HPDE6-E6E7 (cell line): ENCODE results near the gene PGPEP1.
"Not testable (repeated sequence)": the region's sequence is repeated elsewhere in the genome, so short reads cannot be mapped to it uniquely, and the experiment has no call there.

Experiments
- DNase-seq: peaks from one replicate; pipeline ENCODE4 v3.0.0; 2011; ENCODE audit warnings: missing footprints; ENCODE audit errors: extremely low spot score

The PGPEP1 gene

DNA sequence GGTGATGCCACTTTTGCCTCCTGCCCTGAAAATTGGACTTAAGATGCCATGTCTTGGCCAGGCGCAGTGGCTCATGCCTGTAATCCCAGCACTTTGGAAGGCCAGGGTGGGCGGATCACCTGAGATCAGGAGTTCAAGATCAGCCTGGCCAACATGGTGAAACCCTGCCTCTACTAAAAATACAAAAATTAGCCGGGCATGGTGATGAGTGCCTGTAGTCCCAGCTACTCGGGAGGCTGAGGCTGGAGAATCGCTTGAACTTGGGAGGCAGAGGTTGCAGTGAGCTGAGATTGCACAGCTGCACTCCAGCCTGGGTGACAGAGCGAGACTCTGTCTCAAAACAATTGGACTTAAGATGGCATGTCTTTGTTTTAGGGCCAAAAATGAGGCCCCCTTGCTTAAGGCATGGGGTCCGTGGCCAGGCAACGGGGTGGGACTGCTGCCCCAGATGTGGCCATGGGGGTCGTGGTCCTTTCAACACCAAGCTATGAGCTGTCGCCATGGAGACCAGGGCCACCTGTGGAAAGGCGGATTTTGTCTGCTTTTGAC is 24.0 kb downstream of the PGPEP1 start:
- not testable (repeated sequence) for DNase-seq

DNA sequence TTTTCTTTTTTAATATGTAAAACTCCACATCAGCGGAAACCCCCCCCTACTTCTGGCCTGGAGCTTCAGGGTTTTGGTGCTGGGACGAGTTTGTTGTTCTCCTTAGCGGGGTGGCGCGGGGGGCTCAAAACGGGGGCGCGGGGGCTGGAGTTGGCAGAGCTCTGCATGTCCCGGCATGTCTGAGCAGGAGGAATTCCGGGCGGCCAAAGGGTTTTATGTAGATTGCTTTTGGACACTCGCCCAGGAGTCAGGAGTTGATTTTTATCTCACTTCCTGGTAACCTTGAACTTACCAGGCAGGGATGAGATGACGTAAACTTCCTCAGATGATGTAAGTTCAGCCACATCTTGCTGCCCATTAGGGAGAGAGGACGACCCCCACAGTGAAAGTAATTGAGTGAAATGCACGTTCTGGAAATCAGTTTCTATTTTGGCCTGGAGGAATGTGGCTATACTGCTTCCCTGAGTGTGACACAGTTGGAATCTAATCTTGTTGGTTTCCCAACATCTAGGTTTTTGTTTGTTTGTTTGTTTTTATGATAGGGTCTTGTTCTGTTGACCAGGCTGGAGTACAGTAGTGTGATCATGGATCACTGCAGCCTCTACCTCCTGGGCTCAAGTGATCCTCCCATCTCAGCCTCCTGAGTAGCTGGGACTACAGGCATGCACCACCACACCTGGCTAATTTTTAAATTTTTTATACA is 24.6 kb downstream of the PGPEP1 start:
- DNase-seq: peak; percentile 88

- peak; percentile 74 for DNase-seq
These were observed 25.6 kb downstream of the PGPEP1 start for GRCh38 chr19:18366021-18366435.

DNA sequence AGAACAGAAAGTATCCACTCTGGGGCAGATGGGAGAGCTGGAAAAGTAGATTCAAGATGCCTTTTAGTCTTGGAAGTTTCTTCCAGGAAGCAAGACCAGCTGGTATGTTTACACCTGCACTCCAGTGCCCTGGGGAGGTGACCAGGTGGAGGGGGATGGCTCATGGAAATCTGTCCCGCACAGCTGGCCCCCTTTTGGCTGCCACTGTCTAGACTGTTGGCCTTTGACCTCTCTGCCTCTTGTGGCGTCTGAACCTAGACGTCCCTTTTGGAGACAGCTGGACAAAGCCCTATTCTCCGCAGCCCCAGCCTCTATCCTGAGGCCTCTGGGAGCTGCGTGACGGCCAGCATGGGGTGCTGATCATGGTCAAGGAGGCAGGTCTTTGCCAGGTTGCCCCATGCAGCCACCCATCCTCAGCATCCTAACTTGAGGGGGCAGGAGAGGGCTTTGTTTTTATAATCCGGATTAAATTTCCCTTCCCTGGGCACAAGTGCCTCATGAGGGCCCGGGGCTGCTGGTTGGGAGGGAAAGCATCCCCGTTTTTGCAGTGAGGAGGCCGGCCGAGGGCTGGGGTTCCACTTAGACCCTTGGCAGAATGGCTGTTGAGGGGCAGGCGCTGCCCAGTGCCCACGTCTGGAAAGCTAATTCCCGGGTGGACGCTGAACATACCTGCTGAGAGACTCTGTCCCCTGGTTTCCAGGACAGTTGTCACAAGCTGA is 28.3 kb downstream of the PGPEP1 start:
- DNase-seq: no peak

DNA sequence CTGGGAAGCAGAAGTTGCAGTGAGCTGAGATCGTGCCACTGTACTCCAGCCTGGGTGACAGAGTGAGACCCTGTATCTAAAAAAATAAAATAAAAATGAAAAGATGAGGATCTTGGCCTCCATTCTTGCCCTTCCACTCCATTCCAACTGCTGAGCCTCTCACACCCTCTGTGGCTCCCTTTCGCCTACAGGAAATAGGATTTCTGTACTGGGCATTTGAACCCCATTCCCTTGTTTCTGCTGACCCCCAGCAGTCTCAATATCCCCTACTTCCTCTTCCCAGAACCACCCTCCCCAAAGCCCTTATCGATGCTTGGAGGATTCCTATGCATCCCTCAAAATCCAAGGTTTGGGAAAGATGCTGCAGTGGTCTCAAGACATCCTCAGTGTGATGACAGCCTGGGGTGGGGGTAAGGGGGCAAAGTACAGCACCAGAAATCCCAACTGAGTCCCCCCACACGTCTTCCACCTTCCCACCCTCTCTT is 33.1 kb downstream of the PGPEP1 start:
- DNase-seq: no peak

- peak; percentile 79 for DNase-seq
These were observed 33.7 kb downstream of the PGPEP1 start for GRCh38 chr19:18373892-18374629.

DNA sequence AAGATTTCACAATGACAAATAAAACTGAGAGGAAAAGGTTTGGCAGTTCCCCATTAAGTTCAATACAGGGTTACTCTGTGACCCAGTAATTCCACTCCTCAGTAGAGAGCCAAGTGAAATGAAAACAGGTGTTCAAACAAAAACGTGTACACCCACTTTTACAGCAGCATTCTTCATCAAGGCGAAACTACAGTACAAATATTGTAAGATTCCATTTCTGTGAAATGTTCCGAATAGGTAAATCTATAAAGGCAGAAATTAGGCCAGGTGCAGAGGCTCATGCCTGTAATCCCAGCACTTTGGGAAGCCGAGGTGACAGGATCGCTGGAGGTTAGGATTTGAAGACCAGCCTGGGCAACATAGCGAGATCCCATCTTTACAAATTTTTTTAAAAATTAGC is 36.6 kb downstream of the PGPEP1 start:
- DNase-seq: no peak

DNA sequence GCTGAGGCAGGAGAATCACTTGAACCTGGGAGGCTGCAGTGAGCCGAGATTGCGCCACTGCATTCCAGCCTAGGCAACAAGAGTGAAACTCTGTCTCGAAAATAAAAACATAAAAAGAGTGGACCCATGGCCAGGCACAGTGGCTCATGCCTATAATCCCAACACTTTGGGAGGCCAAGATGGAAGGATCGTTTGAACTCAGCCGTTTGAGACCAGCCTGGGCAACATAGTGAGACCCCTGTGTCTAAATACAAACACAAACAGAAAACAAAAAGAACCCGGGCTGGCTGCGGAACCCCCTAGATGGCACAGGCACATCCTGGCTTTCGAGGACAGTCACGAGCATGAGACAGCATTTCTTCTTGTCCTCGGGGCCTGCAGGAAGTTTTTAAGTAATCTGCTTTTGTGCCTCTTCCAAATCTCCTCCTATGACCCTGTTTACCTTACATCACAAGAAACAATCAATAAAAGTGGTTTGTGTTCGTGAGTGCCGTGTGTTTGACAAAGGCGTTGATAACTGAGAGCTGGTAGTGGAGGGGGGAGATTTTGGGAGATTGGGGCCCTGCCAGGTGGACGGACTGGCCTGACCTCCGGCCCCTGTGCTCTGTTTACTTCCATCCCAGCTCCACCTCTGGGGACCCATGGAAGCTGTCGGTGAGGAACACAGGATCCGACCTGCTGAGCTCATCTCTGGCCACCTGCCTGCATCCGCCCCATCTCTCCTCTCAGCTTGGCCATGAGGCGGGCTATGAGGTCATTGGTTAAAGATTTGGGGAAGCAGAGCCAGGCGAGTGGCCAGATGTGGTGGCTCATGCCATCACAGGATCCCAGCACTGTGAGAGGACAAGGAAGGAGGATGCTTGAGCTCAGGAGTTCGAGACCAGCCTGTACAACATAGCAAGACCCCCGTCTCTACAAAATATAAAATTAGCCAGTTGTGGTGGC is 39.7 kb downstream of the PGPEP1 start:
- no peak for DNase-seq

GRCh38 chr19:18380843-18381242 is 40.4 kb downstream of the PGPEP1 start:
- DNase-seq: no peak

GRCh38 chr19:18383622-18384021 is 43.2 kb downstream of the PGPEP1 start:
- DNase-seq: not testable (repeated sequence)

- no peak for DNase-seq
These were observed 44.4 kb downstream of the PGPEP1 start for GRCh38 chr19:18384775-18385174.

DNA sequence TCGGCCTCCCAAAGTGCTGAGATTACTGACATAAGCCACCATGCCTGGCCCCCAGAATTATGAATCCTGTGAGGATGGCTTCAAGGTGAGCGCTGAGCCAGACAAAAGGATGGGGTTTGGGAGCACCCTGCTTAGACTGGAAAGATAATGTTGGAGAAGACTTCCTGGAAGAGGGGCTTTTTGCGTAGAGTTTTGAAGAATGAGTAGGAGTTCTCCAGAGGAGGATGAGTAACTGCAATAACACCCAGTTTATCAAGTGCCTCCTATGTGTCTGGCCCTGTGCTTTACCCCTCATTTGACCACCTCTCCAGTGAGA is 44.9 kb downstream of the PGPEP1 start:
- DNase-seq: no peak

DNA sequence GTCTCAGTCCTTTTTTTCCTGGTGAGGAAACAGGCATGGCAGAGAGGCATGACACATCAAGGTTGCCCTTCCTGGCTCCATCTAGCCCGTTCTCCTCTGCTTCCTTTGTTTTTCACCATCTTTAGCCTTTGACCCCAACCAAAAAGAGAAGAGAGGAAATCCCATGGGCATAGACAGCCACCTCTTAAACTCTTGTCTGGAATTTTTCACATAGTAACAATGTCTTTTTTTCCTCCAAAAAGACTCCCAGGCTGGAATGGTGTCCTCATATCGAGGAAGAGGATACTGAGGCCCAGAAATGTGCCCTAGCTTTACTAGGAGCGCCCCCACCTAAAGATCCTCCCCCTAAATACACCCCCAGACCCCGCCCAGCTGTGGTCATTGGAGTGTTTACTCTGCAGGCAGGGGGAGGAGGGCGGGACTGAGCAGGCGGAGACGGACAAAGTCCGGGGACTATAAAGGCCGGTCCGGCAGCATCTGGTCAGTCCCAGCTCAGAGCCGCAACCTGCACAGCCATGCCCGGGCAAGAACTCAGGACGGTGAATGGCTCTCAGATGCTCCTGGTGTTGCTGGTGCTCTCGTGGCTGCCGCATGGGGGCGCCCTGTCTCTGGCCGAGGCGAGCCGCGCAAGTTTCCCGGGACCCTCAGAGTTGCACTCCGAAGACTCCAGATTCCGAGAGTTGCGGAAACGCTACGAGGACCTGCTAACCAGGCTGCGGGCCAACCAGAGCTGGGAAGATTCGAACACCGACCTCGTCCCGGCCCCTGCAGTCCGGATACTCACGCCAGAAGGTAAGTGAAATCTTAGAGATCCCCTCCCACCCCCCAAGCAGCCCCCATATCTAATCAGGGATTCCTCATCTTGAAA is 45.5 kb downstream of the PGPEP1 start, which contains the start of gene GDF15:
GDF15 (plus strand) TSS at position 484 of the 868 bp plus-strand sequence; CDS start at position 516, 32 bp downstream.
- DNase-seq: peak; percentile 64

- DNase-seq: no peak
These were observed 46.3 kb downstream of the PGPEP1 start for GRCh38 chr19:18386543-18387271.

- peak; percentile 67 for DNase-seq
These were observed 47.9 kb downstream of the PGPEP1 start for GRCh38 chr19:18388100-18388959.

DNA sequence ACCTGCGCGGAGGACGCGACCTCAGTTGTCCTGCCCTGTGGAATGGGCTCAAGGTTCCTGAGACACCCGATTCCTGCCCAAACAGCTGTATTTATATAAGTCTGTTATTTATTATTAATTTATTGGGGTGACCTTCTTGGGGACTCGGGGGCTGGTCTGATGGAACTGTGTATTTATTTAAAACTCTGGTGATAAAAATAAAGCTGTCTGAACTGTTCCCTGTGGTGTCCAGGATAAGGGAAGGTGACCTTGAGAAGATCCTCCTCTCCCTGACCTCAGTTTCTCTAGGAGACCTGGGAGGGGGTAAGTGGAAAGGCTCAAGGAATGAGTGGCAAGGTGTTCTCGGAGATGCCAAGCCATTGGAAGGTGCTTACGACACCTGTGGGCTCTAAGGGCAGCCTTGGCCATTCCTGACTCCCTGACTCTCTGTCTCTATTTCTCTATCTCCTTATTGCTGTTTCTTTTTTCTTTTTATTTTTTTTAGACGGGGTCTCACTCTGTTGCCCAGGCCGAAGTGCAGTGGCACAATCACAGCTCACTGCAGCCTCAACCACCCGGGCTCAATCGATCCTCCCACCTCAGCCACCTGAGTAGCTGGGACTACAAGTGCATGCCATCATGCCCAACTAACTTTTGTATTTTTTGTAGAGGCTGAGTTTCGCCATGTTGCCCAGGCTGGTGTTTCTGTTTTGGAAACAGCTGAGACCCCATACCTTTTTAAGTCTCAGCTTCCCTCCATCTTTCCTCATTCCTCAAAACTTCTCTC is 48.7 kb downstream of the PGPEP1 start:
- no peak for DNase-seq

DNA sequence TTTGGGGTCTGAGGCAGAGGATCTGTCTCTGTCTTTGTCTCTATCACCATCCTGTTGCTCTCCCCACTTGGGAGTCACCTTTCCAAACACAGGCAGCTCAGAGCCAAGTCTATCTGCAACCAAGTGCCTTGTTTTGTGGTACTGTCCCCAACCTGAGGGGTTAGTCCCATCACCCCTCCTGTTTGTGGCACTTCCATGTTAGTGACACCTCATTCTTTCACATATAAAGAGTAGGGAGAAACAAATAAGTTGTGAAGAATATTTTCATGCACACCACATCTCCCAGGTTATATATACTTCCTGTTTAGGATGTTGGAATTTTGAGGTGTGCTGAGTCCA is 49.3 kb downstream of the PGPEP1 start:
- no peak for DNase-seq
